DMS 273 (cell line): ENCODE data around the gene RPP30.
"Not testable (repeated sequence)": the region's sequence is repeated elsewhere in the genome, so short reads cannot be mapped to it uniquely, and the experiment has no call there.

Source experiments
- DNase-seq: peaks from one replicate; lab custom pipeline; 2025; ENCODE audit not compliant: unreplicated experiment; lab: John Stamatoyannopoulos, UW

RPP30 gene

GRCh38 chr10:90866050-90866598, 5.7 kb upstream of the RPP30 start:
- no peak for DNase-seq

- DNase-seq, result peak; percentile 59
Observed at GRCh38 chr10:90871279-90871765, 452 bp upstream of the RPP30 start.

- no peak for DNase-seq
Observed at GRCh38 chr10:90872648-90873020, 860 bp downstream of the RPP30 start.

- DNase-seq, result no peak
Observed at GRCh38 chr10:90879062-90879461, 7.3 kb downstream of the RPP30 start.

- peak; percentile 35 for DNase-seq
Observed at GRCh38 chr10:90880059-90880719, 8.4 kb downstream of the RPP30 start.

GRCh38 chr10:90884431-90884830, 12.7 kb downstream of the RPP30 start:
- no peak for DNase-seq

- DNase-seq, result no peak
Observed at GRCh38 chr10:90885176-90885575, 13.4 kb downstream of the RPP30 start.

- no peak for DNase-seq
Observed at GRCh38 chr10:90887555-90887954, 15.8 kb downstream of the RPP30 start.

- no peak for DNase-seq
Observed at GRCh38 chr10:90888387-90888786, 16.6 kb downstream of the RPP30 start.

- DNase-seq, result no peak
Observed at GRCh38 chr10:90889636-90890035, 17.9 kb downstream of the RPP30 start.

- DNase-seq, result no peak
Observed at GRCh38 chr10:90890347-90890746, 18.6 kb downstream of the RPP30 start.

GRCh38 chr10:90893190-90893589, 21.4 kb downstream of the RPP30 start:
- no peak for DNase-seq

GRCh38 chr10:90896916-90897315, 25.1 kb downstream of the RPP30 start:
- DNase-seq, result not testable (repeated sequence)

GRCh38 chr10:90905925-90906324, 34.2 kb downstream of the RPP30 start:
- no peak for DNase-seq

- DNase-seq, result no peak
Observed at GRCh38 chr10:90906596-90906995, 34.8 kb downstream of the RPP30 start.

GRCh38 chr10:90911133-90912051, 39.6 kb downstream of the RPP30 start:
- DNase-seq, result peak; percentile 80

GRCh38 chr10:90912174-90912573, 40.4 kb downstream of the RPP30 start:
- no peak for DNase-seq

GRCh38 chr10:90912854-90913479, 41.2 kb downstream of the RPP30 start:
- no peak for DNase-seq

- DNase-seq, result no peak
Observed at GRCh38 chr10:90913774-90914420, 42.1 kb downstream of the RPP30 start.

GRCh38 chr10:90914992-90915765, 43.4 kb downstream of the RPP30 start:
- DNase-seq, result no peak
